Fibroblast of villous mesenchyme (primary cell): ENCODE measurements around the gene HOXA3. TPM values are rescaled to one million over a fixed set of nuclear protein-coding genes. Genes with fewer than 3 reads are reported as not detected.

Source experiments
- DNase-seq: peaks from one replicate; pipeline ENCODE4 v3.0.0-alpha.2; 2010; ENCODE audit warnings: low read depth
- H3K4me3 ChIP-seq: 2 replicates; pipeline ENCODE4 v1.5.1; 2011; ENCODE audit warnings: low read depth, mild to moderate bottlenecking, low read length
- CTCF ChIP-seq: IDR thresholded peaks from 2 replicates; pipeline ENCODE4 v1.5.1; 2012; ENCODE audit warnings: low read depth, mild to moderate bottlenecking, low read length; ENCODE audit not compliant: insufficient read depth
- total RNA-seq: library from RNA; depleted of rRNA; stranded (reverse); fragments of >200 nt; gene quantifications from 2 replicates; pipeline ENCODE4 v1.2.3, GENCODE V29; 2012

The HOXA3 gene
- total RNA-seq, 1 donor, result 11.7 TPM

DNA sequence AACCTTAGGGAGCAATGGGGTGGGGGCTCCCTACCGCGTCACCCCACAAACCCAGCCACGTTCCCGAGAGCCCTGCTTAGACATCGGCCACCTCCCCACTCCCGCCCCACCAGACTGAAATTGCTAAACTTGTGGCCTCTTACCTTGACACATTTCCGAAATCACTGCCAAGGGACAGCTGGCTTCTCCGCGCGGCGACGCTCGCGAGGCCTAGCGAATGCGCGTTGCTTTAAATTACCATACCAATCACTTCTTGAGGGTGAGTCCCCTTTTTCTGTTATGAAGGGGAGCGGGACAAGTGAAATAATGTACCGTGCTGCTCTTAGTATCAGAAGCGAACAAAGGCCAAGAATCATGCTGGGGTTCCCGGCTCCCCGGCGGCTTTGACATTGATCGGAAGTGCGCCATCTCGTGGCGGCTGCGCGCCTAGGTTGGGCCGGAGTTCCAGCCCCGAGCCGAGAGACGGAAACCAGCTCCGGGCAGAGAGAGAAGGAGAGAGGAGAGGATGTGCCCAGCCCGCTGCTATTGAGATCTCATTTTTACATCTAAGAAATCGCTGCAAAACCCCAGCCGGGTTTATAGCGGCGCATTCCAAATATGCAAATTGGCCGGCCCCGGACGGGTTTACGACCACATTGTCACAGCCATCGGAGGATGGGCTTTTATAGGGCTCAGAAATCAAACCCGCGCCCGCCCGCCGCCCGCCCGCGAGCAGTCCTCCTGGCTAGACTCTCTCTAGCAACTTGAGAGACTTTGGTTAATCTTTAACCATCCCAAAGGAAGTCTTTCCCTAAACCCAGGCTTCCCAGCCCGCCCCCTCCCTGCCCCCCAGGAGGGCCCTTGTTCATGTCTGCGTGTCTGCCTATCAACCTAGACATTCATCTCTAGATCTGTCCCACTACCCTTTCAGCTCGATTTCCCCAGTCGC, 27.4 kb upstream of the HOXA3 start:
- peak; percentile 93 for DNase-seq
- peak; percentile 90 for TF ChIP-seq CTCF
- H3K4me3 ChIP-seq, result peak overlapping the region; percentile 67

GRCh38 chr7:27179030-27179429, 26.6 kb upstream of the HOXA3 start:
- no peak for TF ChIP-seq CTCF
- H3K4me3 ChIP-seq, result peak overlapping the region; percentile 67
- DNase-seq, result peak; percentile 54

- no peak for TF ChIP-seq CTCF
- peak; percentile 88 for DNase-seq
- peak overlapping the region; percentile 67 for H3K4me3 ChIP-seq
Observed at GRCh38 chr7:27178366-27178765, 26.0 kb upstream of the HOXA3 start.

DNA sequence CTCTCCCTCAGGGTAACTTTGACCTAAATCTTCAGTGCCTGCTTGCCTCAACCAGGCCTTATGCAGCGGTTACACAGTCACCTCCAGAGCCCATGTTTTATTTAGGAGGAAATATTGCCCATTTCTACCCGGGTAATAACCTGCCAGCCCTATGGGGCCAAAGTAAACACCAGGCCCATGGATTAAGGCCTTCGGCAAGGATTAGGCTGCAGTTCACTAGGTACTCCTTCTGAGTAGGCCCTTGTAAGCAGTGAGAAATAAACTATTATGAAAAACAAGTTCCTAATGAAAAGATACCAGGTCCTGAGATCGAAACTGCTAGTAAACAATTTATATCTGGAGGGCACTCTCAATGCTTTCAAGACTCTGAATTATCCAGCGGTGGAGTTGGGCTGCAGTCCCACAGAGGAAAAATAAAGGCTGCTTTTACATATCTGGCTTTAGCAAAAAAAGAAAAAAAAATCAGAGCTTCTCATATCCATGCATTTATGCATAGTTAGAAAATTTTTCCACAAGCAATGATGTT, 25.5 kb upstream of the HOXA3 start:
- no peak for TF ChIP-seq CTCF
- DNase-seq, result peak; percentile 65
- H3K4me3 ChIP-seq, result peak overlapping the region; percentile 67

DNA sequence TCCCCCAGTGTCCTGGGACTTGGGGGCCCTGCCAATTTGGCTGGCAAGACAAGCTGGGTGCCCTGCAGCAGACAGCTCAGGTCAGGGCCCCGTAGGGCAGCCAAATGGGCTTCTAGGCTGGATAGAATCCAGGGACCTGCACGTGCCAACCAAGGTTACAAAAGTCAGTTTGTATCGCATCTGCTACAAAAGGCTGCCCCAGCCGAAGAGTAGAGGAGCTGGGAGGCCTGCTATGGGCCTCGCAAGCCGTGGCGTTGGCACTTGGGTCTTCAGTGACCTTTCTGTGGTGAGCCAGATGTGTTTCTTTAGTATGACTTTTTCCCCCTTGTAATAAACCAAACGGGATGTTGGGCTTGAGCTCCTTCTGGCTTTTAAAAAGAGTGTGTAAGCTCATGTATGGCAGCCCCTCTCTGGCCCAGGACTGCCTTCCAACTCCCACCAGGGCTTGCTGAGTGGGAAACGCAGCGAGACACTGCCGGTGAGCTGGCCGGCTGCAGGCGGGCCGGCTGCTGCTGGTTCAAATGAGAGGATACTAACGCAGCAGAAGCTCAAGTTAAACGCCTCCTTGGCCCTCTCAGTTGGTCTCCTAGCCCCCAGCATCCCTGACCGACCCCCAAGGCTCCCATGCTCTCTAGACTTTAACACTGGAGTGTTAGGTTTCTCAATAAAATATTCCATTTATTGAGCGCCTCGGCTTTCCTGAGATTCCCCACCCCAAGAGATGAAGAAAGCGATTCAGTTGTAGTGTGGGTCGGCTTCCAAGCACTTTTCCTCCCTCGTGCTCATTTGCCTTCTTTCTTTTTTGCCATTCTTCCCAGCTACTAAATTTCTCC, 24.8 kb upstream of the HOXA3 start:
- no peak for TF ChIP-seq CTCF
- H3K4me3 ChIP-seq, result peak overlapping the region; percentile 67
- DNase-seq, result peak; percentile 71

- peak overlapping the region; percentile 67 for H3K4me3 ChIP-seq
- DNase-seq, result no peak
- TF ChIP-seq CTCF, result no peak
Observed at GRCh38 chr7:27176524-27176845, 24.1 kb upstream of the HOXA3 start.
